ENCODE measurements around the gene NODAL.

The NODAL gene

GRCh38 chr10:70430493-70431445, 10.7 kb downstream of the NODAL start:
- H3K4me3 ChIP-seq (ENCODE audit: low read depth, low read length): no peak overlapping the region
- TF ChIP-seq, protein P1, sequence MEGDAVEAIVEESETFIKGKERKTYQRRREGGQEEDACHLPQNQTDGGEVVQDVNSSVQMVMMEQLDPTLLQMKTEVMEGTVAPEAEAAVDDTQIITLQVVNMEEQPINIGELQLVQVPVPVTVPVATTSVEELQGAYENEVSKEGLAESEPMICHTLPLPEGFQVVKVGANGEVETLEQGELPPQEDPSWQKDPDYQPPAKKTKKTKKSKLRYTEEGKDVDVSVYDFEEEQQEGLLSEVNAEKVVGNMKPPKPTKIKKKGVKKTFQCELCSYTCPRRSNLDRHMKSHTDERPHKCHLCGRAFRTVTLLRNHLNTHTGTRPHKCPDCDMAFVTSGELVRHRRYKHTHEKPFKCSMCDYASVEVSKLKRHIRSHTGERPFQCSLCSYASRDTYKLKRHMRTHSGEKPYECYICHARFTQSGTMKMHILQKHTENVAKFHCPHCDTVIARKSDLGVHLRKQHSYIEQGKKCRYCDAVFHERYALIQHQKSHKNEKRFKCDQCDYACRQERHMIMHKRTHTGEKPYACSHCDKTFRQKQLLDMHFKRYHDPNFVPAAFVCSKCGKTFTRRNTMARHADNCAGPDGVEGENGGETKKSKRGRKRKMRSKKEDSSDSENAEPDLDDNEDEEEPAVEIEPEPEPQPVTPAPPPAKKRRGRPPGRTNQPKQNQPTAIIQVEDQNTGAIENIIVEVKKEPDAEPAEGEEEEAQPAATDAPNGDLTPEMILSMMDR (IDR thresholded peaks at IDR 0.05; ENCODE audit: control insufficient read depth, extremely low read depth, insufficient read depth): peak; percentile 31; the same call in 1 of the 2 replicates
- peak; percentile 41 for DNase-seq (ENCODE audit: low read depth)

DNA sequence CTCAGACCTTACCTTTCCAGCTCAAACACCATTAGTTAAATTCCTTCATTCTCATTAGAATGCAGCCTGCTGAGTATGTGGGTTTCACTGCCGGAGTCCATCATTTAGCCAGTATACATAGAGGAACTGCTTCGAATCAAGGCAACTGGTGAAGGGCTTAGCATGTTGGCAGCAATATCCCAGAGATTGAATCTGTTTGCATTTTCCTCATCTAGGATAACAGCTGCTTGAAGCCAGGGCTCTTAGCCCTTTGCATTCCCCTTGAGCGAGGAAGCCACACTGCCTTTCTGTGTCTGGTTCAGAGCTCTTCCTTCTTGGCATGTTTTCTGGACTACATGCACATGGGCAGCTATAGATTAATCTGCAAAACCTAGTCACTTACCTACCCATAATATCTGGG, 14.7 kb downstream of the NODAL start:
- no peak for DNase-seq (ENCODE audit: low read depth)
- TF ChIP-seq, protein P1 (IDR thresholded peaks at IDR 0.05; ENCODE audit: control insufficient read depth, extremely low read depth, insufficient read depth): no peak

GRCh38 chr10:70425096-70425495, 16.4 kb downstream of the NODAL start:
- DNase-seq (ENCODE audit: low read depth): no peak
- TF ChIP-seq, protein P1 (IDR thresholded peaks at IDR 0.05; ENCODE audit: control insufficient read depth, extremely low read depth, insufficient read depth): no peak
- H3K4me3 ChIP-seq (ENCODE audit: low read depth, low read length): no peak overlapping the region

More for the DNA sequence above, 14.7 kb downstream of the NODAL start:
- no peak overlapping the region for H3K4me3 ChIP-seq (ENCODE audit: low read depth, low read length)

- H3K4me3 ChIP-seq (ENCODE audit: low read depth, low read length): no peak overlapping the region
- TF ChIP-seq, protein P1 (IDR thresholded peaks at IDR 0.05; ENCODE audit: control insufficient read depth, extremely low read depth, insufficient read depth): no peak
- no peak for DNase-seq (ENCODE audit: low read depth)
Measured at GRCh38 chr10:70424320-70424719, 17.2 kb downstream of the NODAL start.

GRCh38 chr10:70418713-70419112, 22.8 kb downstream of the NODAL start:
- TF ChIP-seq, protein P1 (IDR thresholded peaks at IDR 0.05; ENCODE audit: control insufficient read depth, extremely low read depth, insufficient read depth): no peak
- no peak for DNase-seq (ENCODE audit: low read depth)
- no peak overlapping the region for H3K4me3 ChIP-seq (ENCODE audit: low read depth, low read length)

DNA sequence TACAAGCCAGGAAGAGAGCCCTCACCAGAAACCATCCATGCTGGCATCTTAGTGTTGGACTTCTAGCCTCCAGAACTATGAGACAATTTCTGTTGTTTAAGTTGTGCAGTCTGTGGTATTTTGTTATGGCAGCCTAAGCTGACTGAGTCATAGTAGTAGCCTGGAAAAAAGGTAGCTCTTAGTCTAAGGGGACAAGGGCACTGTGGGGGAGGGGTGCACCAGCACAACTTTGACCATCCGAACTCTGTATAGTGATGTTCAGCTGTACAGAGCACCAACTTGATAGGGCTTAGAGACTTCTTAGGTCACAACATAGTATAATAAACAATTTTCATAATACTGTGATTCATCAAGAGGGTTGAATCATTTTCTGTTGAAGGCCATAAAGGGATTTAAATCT, 23.3 kb downstream of the NODAL start:
- H3K4me3 ChIP-seq (ENCODE audit: low read depth, low read length): no peak overlapping the region
- TF ChIP-seq, protein P1 (IDR thresholded peaks at IDR 0.05; ENCODE audit: control insufficient read depth, extremely low read depth, insufficient read depth): no peak
- no peak for DNase-seq (ENCODE audit: low read depth)
